ENCODE results near the gene GSTM5.

GRCh38 chr1:109721971-109722370, 9.9 kb downstream of the GSTM5 start:
- no peak for TF ChIP-seq CTCF (IDR thresholded peaks at IDR 0.05; ENCODE audit: low read depth, low read length, missing input control)
- no peak for TF ChIP-seq SP1 (IDR thresholded peaks at IDR 0.05)
- TF ChIP-seq ZBTB33 (IDR thresholded peaks at IDR 0.05) = no peak
- no peak for TF ChIP-seq REST (IDR thresholded peaks at IDR 0.05)
- TF ChIP-seq FOXA1 (IDR thresholded peaks at IDR 0.05) = no peak
- TF ChIP-seq EGR1 (IDR thresholded peaks at IDR 0.05; ENCODE audit: low read depth in 2 of 2) = no peak
- no peak for TF ChIP-seq GABPA (IDR thresholded peaks at IDR 0.05 in 1 of 2, conservative IDR thresholded peaks at IDR 0.05 in 1 of 2)
- TF ChIP-seq TAF1 (conservative IDR thresholded peaks at IDR 0.05) = no peak
- no peak for TF ChIP-seq ATF3 (IDR thresholded peaks at IDR 0.05)
- TF ChIP-seq YY1 (IDR thresholded peaks at IDR 0.05) = no peak
- no peak for TF ChIP-seq FOXA2 (IDR thresholded peaks at IDR 0.05)

Data from liver (tissue), 3 donors.